IPS DF 4.7 (cell line): Measurements from ENCODE around the gene FOXK2.
"Not testable (repeated sequence)": the region's sequence is repeated elsewhere in the genome, so short reads cannot be mapped to it uniquely, and the experiment has no call there.

ENCODE experiments used
- DNase-seq: peaks from one replicate; pipeline ENCODE4 v3.0.0-alpha.2; 2013; ENCODE audit warnings: low spot score; ENCODE audit errors: extremely low read depth

Gene FOXK2

GRCh38 chr17:82531431-82531881, 11.9 kb downstream of the FOXK2 start:
- no peak for DNase-seq

DNA sequence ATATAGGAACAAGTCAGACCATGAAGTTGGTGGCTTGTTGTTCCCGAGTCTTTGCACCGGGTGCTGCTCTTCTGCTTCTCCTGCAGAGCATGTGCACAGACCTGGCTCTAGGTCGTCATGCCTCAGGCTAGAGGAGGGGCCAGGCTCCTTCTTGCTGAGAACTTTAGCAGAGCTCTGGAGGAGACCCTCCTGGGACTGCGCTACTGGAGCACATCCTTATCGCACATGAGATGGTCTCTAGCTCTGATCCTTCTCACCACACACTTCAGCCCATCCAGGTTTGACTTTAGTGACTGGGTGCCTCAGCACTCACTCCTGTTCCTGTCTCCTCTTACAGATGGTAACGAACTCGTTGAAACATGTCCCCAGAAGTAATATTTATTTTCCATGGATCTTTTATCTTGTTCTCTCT, 14.9 kb downstream of the FOXK2 start:
- no peak for DNase-seq

DNA sequence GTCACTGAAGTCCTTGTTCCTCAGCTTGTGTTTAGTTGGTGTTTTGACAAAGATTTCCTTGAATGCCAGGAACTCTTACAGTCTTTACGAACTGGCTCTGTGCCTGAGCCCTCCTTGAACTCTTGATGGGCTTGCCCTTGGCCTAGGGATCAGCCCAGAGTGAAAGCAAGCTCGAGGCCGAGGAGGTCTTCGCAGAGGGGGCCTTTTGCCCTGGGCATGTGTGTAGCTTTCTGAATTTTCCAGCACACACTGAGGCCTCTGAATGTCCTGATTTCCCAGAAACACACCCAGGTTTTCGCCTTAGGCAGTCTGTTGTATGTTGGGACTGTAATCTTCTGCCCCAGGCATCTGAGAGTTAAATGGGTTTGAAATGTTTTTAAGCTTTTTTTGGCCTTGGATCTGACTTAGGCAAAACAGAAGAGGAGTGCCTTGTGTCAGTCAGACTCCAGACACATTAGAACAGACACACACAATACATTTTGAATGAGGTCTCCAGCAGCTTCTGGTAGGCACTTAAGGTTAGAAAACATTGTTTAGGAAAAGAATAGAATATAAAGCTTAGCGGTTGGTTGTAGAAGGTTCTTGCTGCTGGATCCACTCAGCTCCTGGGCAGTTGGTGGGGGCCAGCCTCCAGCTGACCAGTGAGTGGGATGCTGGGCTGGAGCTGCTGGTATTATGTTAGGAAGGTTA, 17.1 kb downstream of the FOXK2 start:
- DNase-seq, result no peak

DNA sequence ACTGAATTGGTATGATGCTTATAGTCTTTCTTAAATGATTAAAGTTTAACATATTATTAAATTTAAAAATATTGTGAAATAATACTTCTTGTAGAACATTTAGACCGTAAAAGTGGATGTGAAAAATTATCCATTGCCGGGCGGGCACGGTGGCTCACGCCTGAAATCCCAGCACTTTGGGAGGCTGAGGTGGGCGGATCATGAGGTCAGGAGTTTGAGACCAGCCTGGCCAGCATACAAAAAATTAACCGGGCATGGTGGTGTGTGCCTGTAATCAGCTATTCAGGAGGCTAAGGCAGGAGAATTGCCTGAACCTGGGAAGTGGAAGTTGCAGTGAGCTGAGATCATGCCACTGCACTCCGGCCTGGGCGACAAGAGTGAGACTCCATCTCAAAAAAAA, 17.7 kb downstream of the FOXK2 start:
- not testable (repeated sequence) for DNase-seq

DNA sequence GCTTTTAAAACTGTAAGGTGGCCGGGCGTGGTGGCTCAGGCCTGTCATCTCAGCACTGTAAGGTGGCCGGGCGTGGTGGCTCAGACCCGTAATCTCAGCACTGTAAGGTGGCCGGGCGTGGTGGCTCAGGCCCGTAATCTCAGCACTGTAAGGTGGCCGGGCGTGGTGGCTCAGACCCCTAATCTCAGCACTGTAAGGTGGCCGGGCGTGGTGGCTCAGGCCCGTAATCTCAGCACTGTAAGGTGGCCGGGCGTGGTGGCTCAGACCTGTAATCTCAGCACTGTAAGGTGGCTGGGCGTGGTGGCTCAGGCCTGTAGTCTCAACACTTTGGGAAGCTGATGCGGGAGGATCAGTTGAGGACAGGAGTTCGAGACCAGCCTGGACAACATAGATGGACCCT, 19.5 kb downstream of the FOXK2 start:
- DNase-seq, result not testable (repeated sequence)

DNA sequence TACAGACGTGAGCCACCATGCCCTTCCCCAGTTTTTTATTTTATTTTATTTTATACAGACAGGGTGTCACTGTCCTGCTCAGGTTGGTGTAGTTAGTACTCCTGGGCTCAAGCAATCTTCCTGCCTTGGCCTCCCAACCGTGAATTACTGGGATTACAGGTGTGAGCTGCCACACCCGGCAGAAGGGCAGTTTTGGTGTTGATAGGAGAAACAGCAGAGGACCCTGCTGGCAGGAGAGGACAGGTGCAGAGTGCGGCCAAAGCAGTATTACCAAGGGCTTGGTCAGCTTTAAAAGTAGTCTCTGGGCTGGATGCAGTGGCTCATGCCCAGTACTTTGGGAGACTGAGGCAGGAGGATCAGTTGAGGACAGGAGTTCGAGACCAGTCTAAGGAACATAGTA, 22.9 kb downstream of the FOXK2 start:
- DNase-seq, result no peak

- no peak for DNase-seq
Measured at GRCh38 chr17:82544431-82545070, 25.0 kb downstream of the FOXK2 start.

DNA sequence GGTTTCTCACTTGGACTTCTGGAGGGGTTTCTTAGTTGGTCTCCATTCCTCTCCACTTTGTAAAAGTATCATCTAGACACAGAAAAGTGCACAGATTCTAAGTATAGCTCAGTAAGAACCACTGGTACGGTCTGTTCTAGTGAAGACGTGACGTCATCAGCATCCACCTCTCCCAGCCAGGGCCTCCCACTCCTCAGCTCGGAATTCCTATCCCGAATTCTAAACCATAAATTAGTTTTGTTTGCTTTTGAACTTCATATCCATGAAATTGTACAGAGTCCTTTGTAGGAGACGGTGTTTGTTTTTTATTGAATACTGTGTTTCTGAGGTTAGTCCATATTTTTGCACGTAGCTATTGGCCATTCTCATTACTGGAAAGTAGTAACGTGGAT, 25.5 kb downstream of the FOXK2 start:
- DNase-seq, result no peak

DNA sequence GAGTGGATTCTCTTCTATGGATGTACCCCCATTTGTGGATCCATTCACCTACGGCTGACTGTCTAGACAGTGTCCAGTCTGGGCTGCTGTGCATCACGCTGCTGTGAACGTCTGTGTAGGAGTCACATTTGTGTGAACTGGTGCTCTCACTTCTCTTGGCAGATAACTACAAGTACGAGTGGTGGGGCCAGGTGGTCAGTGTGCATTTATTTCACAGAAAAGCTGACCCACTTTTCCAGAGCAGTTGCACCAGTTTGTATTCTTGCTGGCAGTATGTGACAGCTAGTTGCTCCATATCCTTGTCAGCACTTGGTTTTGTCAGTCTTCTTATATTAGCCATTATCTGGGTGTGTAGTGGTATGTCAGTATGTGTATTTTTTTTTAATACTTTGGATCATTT, 28.4 kb downstream of the FOXK2 start:
- no peak for DNase-seq

DNA sequence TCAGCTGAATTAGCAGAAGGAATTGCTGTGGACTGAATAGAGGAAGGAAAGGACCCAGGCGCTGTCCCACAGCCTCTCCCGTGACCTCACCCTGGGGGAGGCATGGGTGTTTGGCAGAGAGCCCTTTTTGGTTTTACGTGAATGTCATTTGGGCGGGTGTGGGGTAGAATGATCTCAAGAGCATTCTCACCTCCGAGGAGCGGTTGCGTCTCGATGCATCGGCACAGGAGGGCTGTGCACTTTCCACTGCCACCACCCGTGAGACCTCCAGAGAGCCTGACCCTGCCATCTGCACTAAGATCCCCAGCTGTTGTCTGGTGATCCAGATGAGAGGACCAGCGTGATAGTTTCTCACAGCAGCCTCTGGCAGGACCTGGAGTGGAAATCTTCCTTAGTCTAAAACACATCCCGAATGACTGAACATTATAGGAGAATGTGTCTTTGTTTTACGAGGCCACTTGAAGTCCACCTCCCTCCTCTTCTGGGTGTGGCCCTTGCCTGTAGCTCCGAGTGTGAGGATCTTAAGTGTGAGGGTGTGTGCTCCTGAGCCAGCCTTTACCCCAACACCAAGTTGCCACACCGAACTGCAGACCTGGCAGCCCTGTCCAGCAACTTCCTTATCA, 29.3 kb downstream of the FOXK2 start:
- DNase-seq, result no peak

DNA sequence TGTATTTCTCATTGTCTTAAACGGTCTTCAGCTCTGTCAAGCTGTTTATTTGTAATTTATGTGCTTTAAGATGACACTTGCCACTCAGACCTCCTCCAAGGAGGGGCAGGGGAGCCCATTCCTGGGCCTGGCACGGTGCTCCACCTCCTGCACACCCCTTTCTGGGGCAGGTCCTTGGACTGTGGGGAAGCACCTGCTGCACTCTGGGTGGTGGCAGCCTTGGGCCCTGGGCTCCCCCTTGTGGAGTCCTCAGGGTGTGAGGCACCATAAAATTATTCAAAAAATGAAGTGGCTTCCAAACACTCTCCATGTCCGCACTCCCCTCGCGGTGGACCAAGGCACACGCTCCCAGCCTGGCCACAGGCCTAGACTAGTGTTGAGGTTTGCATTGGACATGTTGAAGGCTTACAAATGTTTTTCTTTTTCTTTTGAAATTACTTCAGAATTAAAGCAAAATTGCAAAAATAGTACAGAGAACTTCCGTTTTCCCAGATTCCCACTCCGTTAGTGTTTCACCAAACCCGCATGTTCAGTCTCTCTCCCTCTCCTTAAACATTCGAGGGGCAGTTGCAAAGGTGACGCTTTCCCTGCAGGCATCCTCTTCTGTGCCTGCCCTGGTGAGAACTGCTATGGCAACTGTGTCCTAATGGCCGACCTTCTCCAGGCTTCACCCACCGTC, 32.4 kb downstream of the FOXK2 start:
- DNase-seq, result no peak

DNA sequence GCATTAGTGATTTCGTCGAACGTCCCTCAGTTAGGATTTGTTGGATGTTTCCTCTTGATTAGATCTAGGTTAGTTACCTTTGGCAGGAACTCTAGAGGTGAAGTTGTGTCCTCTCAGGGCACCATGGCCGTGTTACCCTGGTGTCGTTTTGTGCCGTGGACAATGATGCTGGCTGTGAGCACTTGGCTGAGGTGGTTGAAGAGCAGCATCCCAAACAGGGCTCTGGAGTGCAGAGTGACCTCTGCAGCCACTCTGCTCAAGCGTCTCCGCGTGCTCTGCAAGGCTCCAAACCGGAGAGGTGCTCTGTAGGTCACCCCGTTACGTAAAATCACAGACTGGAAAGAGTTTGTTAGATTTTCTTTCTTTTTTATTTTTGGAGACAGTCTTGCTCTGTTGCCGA, 33.0 kb downstream of the FOXK2 start:
- DNase-seq, result no peak

DNA sequence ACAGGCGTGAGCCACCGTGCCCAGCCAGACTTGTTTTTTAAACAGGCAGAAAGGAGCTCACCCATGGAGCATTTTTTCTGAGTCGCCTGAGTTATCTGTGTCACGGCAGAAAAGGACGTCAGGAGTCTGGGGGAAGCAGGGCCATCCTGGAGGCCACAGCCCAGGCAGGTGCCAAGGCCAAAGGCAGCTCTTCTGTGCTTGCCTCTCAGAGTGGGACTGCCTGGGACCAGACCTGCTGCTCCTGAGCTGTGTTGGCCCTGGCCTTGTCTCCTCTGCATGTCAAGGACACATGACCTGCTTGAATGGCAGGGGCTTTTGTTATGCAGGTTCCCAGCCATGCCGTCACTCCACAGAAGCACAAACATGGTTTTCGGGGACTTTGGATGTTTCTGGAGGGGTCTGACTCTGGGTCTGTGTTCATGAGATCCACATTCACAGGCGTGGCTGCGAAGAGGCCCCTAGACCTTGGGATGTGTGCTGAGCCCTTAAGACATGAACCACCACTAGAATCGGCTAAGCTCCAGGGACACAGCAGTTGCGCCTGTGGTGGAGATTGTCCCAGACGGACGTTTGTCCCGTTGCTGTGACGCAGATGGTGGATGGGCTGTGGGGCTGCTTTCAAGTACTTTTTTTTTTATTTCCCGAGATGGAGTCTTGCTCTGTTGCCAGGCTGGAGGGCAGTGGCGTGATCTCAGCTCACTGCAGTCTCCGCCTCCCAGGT, 33.8 kb downstream of the FOXK2 start:
- DNase-seq, result no peak

- DNase-seq, result not testable (repeated sequence)
Measured at GRCh38 chr17:82557510-82557909, 38.0 kb downstream of the FOXK2 start.

DNA sequence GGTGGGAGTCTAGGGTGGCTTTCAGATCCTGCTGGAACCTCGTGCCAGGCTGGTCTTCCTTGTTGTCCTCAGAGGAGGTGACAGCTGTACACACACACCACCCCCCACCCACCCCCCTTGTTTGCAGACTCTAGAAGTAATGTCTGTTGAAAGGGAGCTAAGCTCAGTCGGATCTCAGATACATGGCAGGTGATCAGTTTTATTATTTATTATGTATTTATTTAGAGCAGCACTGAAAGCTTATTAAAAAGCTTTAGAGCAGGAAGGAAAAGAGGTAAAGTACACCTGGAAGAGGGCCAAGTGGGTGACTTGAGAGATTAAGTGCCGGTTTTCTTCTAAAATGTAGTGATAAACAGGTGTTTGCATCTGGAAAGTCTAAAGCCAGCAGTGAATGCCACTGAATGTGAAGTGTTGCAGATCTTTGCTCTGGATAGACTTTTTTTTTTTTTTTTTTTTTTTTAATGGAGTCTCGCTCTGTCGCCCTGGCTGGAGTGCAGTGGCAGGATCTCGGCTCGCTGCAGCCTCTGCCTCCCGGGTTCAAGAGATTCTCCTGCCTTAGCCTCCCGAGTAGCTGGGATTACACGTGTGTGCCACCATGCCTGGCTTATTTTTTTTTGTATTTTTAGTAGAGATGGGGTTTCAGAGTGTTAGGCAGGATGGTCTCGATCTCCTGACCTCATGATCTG, 40.2 kb downstream of the FOXK2 start:
- DNase-seq, result no peak

GRCh38 chr17:82560252-82560642, 40.7 kb downstream of the FOXK2 start:
- no peak for DNase-seq

- no peak for DNase-seq
Measured at GRCh38 chr17:82560802-82561428, 41.4 kb downstream of the FOXK2 start.

DNA sequence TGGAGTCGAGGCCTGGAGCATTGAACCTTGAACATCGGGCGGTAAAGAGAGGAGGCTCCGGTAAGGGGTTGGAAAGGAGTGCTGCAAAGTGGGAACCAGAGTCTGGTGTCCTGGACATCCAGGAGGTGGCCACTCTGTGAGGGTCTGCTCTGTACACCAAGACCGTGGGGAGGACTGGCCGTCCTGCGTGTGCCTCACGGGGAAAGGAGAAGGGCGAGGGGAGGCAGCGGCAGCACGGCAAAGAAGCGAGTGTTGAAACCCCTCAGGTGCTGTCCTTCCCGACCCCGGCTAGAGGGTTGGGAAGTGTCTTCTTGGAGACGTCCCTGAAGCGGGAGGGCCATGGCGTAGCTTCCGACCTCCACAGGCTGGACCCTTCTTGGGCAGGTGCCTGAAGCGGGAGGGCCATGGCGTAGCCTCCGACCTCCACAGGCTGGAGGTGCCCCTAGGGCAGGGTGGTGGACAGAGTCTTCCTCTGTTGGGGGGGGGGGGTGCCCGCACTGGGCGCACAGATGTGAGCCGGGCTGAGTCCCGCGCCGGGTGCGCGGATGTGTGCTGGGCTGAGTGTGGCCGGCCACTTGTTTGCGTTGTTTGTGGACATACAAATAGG, 42.0 kb downstream of the FOXK2 start:
- DNase-seq, result no peak

- DNase-seq, result not testable (repeated sequence)
Measured at GRCh38 chr17:82562718-82563220, 43.2 kb downstream of the FOXK2 start.

- no peak for DNase-seq
Measured at GRCh38 chr17:82563318-82563717, 43.8 kb downstream of the FOXK2 start.
